DOHH2 (cell line): Measurements from ENCODE around the gene GLB1L2.

Experiments
- H3F3A ChIP-seq: fragments of 200-600 bp; sonication (generic), shearing (Covaris generic); 2 replicates; pipeline ENCODE4 v1.6.0; 2016; ENCODE audit warnings: antibody characterized with exemption, mild to moderate bottlenecking; ENCODE audit not compliant: control insufficient read depth, insufficient read depth
- H3K27ac ChIP-seq: fragments of 200-600 bp; sonication (generic); 2 replicates; pipeline ENCODE4 v1.5.1; 2014; ENCODE audit warnings: low read depth, mild to moderate bottlenecking, low read length, moderate library complexity
- H3K27me3 ChIP-seq: fragments of 200-600 bp; sonication (generic); 2 replicates; pipeline ENCODE4 v1.6.1; 2014; ENCODE audit warnings: mild to moderate bottlenecking, low read length, mixed read lengths; ENCODE audit not compliant: control insufficient read depth
- H3K36me3 ChIP-seq: fragments of 200-600 bp; sonication (generic); 2 replicates; pipeline ENCODE4 v1.6.1; 2014; ENCODE audit warnings: mild to moderate bottlenecking, low read length, moderate library complexity, mixed read lengths; ENCODE audit not compliant: control insufficient read depth
- H3K4me1 ChIP-seq: fragments of 200-600 bp; sonication (generic); 2 replicates; pipeline ENCODE4 v1.6.1; 2014; ENCODE audit warnings: mild to moderate bottlenecking, low read length, mixed read lengths; ENCODE audit not compliant: control insufficient read depth
- H3K4me2 ChIP-seq: fragments of 200-600 bp; sonication (generic); 2 replicates; pipeline ENCODE4 v1.6.0; 2014; ENCODE audit warnings: mild to moderate bottlenecking, low read length, moderate library complexity
- H3K4me3 ChIP-seq: fragments of 200-600 bp; sonication (generic); 2 replicates; pipeline ENCODE4 v1.5.1; 2014; ENCODE audit warnings: mild to moderate bottlenecking, low read length, mixed read lengths
- H3K79me2 ChIP-seq: fragments of 200-600 bp; sonication (generic); 2 replicates; pipeline ENCODE4 v1.6.1; 2014; ENCODE audit warnings: mild to moderate bottlenecking, low read length, mixed read lengths; ENCODE audit not compliant: control insufficient read depth
- H3K9me2 ChIP-seq: fragments of 200-600 bp; sonication (generic); replicated peaks from 2 replicates; pipeline ENCODE4 v1.6.1; 2014; ENCODE audit warnings: mild to moderate bottlenecking, low read length, mixed read lengths; ENCODE audit not compliant: control insufficient read depth
- H3K9me3 ChIP-seq: fragments of 200-600 bp; sonication (generic); 2 replicates; pipeline ENCODE4 v1.6.1; 2014; ENCODE audit warnings: antibody characterized with exemption, low read length, mixed read lengths; ENCODE audit not compliant: control insufficient read depth, insufficient read depth
- H4K20me1 ChIP-seq: fragments of 200-600 bp; sonication (generic); 2 replicates; pipeline ENCODE4 v1.6.0; 2014; ENCODE audit warnings: low read depth, mild to moderate bottlenecking, antibody characterized with exemption, low read length, moderate library complexity; ENCODE audit not compliant: control insufficient read depth, insufficient read depth
- CTCF ChIP-seq: fragments of 200-600 bp; sonication (generic); IDR thresholded peaks from one replicate; pipeline ENCODE4 v1.5.1; 2014; ENCODE audit warnings: antibody characterized with exemption, mild to moderate bottlenecking, low read depth, low read length; ENCODE audit not compliant: poor library complexity, severe bottlenecking
- EZH2phosphoT487 ChIP-seq: fragments of 200-600 bp; sonication (generic); IDR thresholded peaks from 2 replicates; pipeline ENCODE4 v1.6.1; 2017; ENCODE audit warnings: borderline replicate concordance, mild to moderate bottlenecking, antibody characterized with exemption, low read length, moderate library complexity, mixed read lengths

Gene GLB1L2

GRCh38 chr11:134337051-134337450 is 5.3 kb downstream of the GLB1L2 start:
- Histone ChIP-seq H4K20me1 (no peaks in the 10 kb centered on the region), H3K79me2 (no peaks in the 10 kb centered on the region), H3K4me1 (no peaks in the 10 kb centered on the region)

GRCh38 chr11:134338068-134338467 is 6.3 kb downstream of the GLB1L2 start:
- H3K27me3 ChIP-seq: no peaks in the 10 kb centered on the region

More at GRCh38 chr11:134337051-134337450, 5.3 kb downstream of the GLB1L2 start:
- H3K9me3 ChIP-seq: no peaks in the 10 kb centered on the region
- H3F3A ChIP-seq: no peaks in the 10 kb centered on the region
- TF ChIP-seq EZH2phosphoT487: no peak
- no peak for TF ChIP-seq CTCF
- no peaks in the 10 kb centered on the region for H3K9me2 ChIP-seq
- H3K36me3 ChIP-seq: no peaks in the 10 kb centered on the region
- no peak overlapping the region for H3K4me2 ChIP-seq
- H3K27ac ChIP-seq: no peak overlapping the region
- H3K27me3 ChIP-seq: no peaks in the 10 kb centered on the region
- H3K4me3 ChIP-seq: no peak overlapping the region

GRCh38 chr11:134338654-134339053 is 6.9 kb downstream of the GLB1L2 start:
- no peaks in the 10 kb centered on the region for H3K9me2 ChIP-seq
- H3K4me1 ChIP-seq: no peaks in the 10 kb centered on the region
- no peaks in the 10 kb centered on the region for H4K20me1 ChIP-seq
- H3K27ac ChIP-seq: no peak overlapping the region
- no peaks in the 10 kb centered on the region for H3K27me3 ChIP-seq
- H3K4me2 ChIP-seq: no peak overlapping the region
- H3F3A ChIP-seq: no peaks in the 10 kb centered on the region
- H3K79me2 ChIP-seq: no peaks in the 10 kb centered on the region
- TF ChIP-seq CTCF (no peak), EZH2phosphoT487 (no peak)
- H3K9me3 ChIP-seq: no peaks in the 10 kb centered on the region
- no peak overlapping the region for H3K4me3 ChIP-seq
- no peaks in the 10 kb centered on the region for H3K36me3 ChIP-seq

More at GRCh38 chr11:134338068-134338467, 6.3 kb downstream of the GLB1L2 start:
- Histone ChIP-seq H4K20me1 (no peaks in the 10 kb centered on the region), H3F3A (no peaks in the 10 kb centered on the region), H3K36me3 (no peaks in the 10 kb centered on the region), H3K4me2 (no peak overlapping the region), H3K4me1 (no peaks in the 10 kb centered on the region), H3K79me2 (no peaks in the 10 kb centered on the region), H3K27ac (no peak overlapping the region), H3K9me2 (no peaks in the 10 kb centered on the region), H3K9me3 (no peaks in the 10 kb centered on the region), H3K4me3 (no peak overlapping the region)
- TF ChIP-seq EZH2phosphoT487: no peak
- TF ChIP-seq CTCF: no peak
